Mesodermal cell (in vitro differentiated cells): ENCODE results near the gene MACROD2.

ENCODE experiments used
- H3K27ac ChIP-seq: 2 replicates; pipeline ENCODE4 v1.7.0; 2013; ENCODE audit warnings: mild to moderate bottlenecking, low read depth, low read length, moderate library complexity; ENCODE audit not compliant: severe bottlenecking
- H3K36me3 ChIP-seq: 2 replicates; pipeline ENCODE4 v1.7.1; 2013; ENCODE audit warnings: mild to moderate bottlenecking, low read length, moderate library complexity; ENCODE audit not compliant: control insufficient read depth, insufficient read depth
- H3K4me1 ChIP-seq: one replicate; pipeline ENCODE4 v1.7.1; 2013; ENCODE audit warnings: mild to moderate bottlenecking, low read length; ENCODE audit not compliant: insufficient read depth, control insufficient read depth, poor library complexity, severe bottlenecking
- H3K4me3 ChIP-seq: 2 replicates; pipeline ENCODE4 v1.7.0; 2013; ENCODE audit warnings: low read length, control low read depth, mild to moderate bottlenecking; ENCODE audit not compliant: insufficient read depth, poor library complexity, severe bottlenecking; ENCODE audit errors: extremely low read depth
- H3K9me3 ChIP-seq: 2 replicates; pipeline ENCODE4 v1.7.1; 2013; ENCODE audit warnings: mild to moderate bottlenecking, low read length, moderate library complexity; ENCODE audit not compliant: control insufficient read depth
- WGBS, 2 experiments: methylation state at CpG; one replicate each; pipeline ENCODE4 v1.1.5; 2013; ENCODE audit warnings: missing lambda C conversion rate in 2 of 2; ENCODE audit not compliant: insufficient coverage in 2 of 2; 5-methylcytosine and 5-hydroxymethylcytosine counted together

The MACROD2 gene

DNA sequence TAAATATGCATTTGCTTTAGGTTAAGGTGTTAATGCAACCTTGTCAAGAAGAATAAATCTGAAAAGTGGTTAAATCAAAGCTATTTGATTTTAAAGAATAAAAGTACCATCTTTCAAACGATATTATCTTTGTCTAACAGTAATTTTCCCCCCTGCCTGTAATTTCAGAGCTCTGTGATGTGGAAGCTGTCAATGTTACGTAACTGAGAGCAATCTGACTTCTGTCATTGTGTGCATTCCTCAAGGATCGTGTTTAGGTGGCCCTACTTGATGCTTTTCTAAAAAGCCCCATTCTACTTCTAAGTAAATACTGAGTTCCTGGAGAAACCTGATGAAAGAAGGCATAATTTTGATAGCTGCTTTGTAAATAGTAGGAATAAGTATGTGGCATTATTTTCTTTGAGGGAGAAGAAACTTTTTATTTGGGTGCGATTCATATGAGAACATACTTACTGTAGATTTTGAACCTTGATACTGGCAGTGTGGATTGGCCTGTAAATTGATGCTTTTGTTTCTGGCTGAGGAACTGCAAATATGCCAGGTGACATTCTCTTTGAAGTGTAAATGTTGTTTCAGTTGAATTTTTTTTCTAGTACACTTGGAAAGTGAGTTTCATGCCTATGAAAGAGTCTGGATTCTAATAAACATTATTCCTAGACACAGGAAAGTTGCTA is 871.7 kb downstream of the MACROD2 start:
- Histone ChIP-seq H3K27ac (no peak overlapping the region), H3K4me1 (no peaks in the 10 kb centered on the region), H3K4me3 (no peak overlapping the region), H3K36me3 (no peaks in the 10 kb centered on the region), H3K9me3 (no peaks in the 10 kb centered on the region)
- WGBS, 2 experiments: 80 to 100% methylated on average over 1 to 2 of the region's 4 CpGs

DNA sequence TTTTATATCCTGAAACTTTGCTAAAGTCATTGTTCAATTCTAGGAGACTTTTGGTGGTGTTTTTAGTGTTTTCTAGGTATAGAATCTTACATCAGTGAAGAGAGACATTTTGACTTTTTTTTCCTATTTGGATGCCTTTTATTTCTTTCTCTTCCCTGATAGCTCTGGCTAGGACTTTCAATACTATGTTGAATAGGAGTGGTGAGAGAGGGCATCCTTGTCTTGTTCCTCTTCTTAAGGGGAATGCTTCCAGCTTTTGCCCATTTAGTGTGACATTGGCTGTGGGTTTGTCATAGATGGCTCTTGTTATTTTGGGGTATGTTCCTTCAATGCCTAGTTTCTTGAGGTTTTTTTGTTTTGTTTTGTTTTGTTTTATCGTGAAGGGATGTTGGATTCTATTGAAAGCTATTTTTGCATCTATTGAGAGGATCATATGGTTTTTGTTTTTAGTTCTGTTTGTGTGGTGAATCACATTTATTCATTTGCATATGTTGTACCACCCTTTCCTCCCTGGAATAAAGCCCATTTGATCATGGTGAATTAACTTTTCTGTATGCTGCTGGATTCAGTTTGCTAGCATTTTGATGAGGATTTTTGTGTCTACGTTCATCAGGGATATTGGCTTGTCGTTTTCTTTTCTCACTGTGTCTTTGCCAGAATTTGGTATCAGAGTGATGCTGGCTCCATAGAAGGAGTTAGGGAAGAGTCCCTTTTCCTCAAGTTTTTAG is 882.1 kb downstream of the MACROD2 start:
- Histone ChIP-seq H3K27ac (no peak overlapping the region), H3K36me3 (no peaks in the 10 kb centered on the region), H3K4me3 (no peak overlapping the region), H3K9me3 (no peaks in the 10 kb centered on the region), H3K4me1 (peaks cover 4% of the 10 kb centered on the region)
- WGBS, 2 experiments: 100% methylated on average over 2 of the region's 3 CpGs; no CpG with 5 or more reads in 1 of the 2 experiments

DNA sequence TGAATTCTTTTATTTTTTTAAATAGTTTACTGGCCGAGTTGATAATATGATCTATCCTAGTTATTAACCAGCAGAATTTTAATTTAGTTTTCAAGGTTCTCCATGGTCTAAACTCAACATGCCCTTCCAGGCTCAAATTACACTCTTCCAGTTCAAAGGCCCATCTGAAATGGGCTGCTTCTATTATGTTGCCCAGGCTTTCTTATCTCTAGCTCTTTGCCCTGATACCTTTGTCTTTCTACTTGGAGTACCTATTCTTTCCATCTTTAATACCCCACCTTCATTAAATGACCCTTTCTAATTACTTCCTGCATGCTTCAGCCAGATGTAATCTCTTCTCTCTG is 883.3 kb downstream of the MACROD2 start:
- no CpG with 5 or more reads among the region's 1 CpG for WGBS, 2 experiments
- no peaks in the 10 kb centered on the region for H3K36me3 ChIP-seq
- H3K4me1 ChIP-seq: peaks cover 4% of the 10 kb centered on the region
- H3K9me3 ChIP-seq: no peaks in the 10 kb centered on the region
- no peak overlapping the region for H3K27ac ChIP-seq
- no peak overlapping the region for H3K4me3 ChIP-seq

GRCh38 chr20:14879020-14879697 is 883.8 kb downstream of the MACROD2 start:
- no peak overlapping the region for H3K4me3 ChIP-seq

DNA sequence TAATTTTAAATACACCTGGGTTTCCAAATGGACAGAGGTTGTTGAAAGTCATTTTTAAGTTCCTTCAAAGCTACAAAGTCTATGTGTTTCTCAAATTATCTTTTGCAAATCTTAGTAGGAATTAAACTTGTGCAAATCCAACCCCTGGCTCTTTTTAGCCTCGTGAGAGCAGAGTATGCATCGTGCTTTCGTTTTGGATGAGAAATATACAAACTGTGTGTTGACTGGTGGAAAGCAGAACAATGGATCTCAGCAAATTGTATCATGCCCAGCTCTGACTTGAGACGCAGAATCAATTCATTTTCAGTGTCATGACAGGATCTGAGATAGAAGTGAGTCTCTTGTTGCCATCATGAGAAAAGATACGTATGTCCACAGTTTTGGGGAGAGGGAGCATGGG is 884.5 kb downstream of the MACROD2 start:
- Histone ChIP-seq H3K4me3 (no peak overlapping the region), H3K4me1 (peaks cover 4% of the 10 kb centered on the region), H3K27ac (no peak overlapping the region), H3K9me3 (no peaks in the 10 kb centered on the region), H3K36me3 (no peaks in the 10 kb centered on the region)
- 95 to 100% methylated on average over 4 of the region's 5 CpGs for WGBS, 2 experiments

More at GRCh38 chr20:14879020-14879697, 883.8 kb downstream of the MACROD2 start:
- Histone ChIP-seq H3K27ac (no peak overlapping the region), H3K9me3 (no peaks in the 10 kb centered on the region), H3K4me1 (peaks cover 4% of the 10 kb centered on the region), H3K36me3 (no peaks in the 10 kb centered on the region)
- no CpG with 5 or more reads among the region's 2 CpGs for WGBS, 2 experiments

DNA sequence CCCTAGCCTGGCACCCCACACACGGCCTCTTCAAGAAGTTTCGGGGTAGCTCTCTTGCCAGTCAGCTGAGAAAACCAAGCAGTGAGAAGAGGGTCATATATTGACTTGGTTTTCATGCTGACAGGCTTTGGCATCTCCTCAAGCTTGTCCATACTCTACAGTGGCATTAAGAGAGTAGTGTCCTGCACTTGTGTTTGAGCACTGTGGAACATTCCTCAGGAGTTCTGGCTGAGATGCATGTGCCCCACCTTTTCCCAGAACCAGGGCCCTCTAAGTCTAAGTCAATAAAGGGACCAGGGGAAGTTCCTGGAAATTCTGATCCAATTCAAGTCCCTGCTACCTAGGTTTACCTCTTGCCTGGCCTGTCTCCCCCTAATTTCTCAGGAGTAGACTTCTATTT is 886.2 kb downstream of the MACROD2 start:
- Histone ChIP-seq H3K4me3 (no peak overlapping the region), H3K36me3 (no peaks in the 10 kb centered on the region), H3K9me3 (no peaks in the 10 kb centered on the region), H3K4me1 (peaks cover 4% of the 10 kb centered on the region), H3K27ac (no peak overlapping the region)
- 90 to 100% methylated on average over 1 to 2 of the region's 2 CpGs for WGBS, 2 experiments

DNA sequence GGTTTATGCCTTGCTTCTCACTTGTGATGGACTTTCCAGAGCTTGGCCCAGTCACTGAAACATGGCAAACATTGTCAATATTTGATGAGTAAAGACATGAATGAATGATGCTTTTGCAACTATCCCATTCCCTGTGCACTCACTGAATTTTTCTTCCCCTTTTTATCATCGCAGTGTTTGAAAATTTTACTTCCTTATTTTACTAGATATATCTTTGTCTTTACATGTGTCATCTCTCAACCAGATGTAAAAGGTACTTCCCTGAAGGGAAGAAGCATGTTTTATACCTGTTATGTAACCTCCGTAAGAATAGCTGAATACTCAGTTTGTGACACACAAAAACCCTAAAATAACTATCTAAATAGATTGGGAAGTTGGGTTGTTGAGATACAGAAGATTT is 886.8 kb downstream of the MACROD2 start:
- Histone ChIP-seq H3K4me1 (peaks cover 4% of the 10 kb centered on the region), H3K36me3 (no peaks in the 10 kb centered on the region), H3K4me3 (no peak overlapping the region), H3K27ac (no peak overlapping the region), H3K9me3 (no peaks in the 10 kb centered on the region)
- WGBS, 2 experiments: no CpG with 5 or more reads among the region's 2 CpGs

DNA sequence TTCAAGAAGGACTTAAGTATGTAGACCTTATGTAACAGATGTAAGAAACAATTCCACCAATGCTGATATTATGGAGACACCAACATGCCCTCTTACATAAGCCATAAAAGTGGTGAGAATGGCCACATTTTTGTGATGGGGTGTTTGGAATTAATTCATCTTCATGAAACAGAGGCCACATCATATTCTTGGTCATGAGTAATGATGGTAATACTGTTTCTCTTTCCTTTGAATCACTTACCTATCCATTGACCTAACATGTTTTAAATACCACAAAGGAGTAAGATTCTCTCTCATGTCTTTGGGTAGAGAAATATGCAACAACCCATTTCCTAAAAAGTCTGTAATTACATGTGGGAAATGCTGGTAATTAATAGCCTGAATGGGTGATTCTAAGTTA is 887.5 kb downstream of the MACROD2 start:
- Histone ChIP-seq H3K4me3 (no peak overlapping the region), H3K27ac (no peak overlapping the region), H3K36me3 (no peaks in the 10 kb centered on the region), H3K4me1 (peaks cover 4% of the 10 kb centered on the region), H3K9me3 (no peaks in the 10 kb centered on the region)

- no peak overlapping the region for H3K27ac ChIP-seq
- peaks cover 4% of the 10 kb centered on the region for H3K4me1 ChIP-seq
- no peak overlapping the region for H3K4me3 ChIP-seq
- H3K36me3 ChIP-seq: no peaks in the 10 kb centered on the region
- H3K9me3 ChIP-seq: no peaks in the 10 kb centered on the region
- 100% methylated on average over 1 of the region's 1 CpG for WGBS, 2 experiments
Measured at GRCh38 chr20:14883324-14883723, 888.0 kb downstream of the MACROD2 start.

DNA sequence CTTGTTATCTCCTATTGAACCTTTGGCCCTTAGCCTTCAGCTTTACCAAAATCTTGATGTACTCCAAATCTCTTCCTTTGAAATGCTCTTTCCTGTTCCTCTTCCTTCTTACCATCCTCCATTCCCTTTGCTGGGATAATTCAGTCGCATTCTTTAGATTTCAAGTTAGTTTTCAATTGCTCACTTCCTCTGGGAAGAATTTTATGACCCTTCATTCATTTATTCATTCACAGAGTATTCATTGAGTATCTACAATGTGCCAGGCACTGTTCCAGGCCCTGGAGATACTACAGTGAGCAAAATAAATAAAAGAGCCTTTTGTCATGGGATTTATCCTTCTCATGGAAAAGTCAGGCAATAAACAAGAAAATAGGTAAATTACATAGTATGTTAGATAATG is 890.3 kb downstream of the MACROD2 start:
- WGBS, 2 experiments: 92 to 100% methylated on average over 1 of the region's 1 CpG
- no peaks in the 10 kb centered on the region for H3K9me3 ChIP-seq
- H3K27ac ChIP-seq: no peak overlapping the region
- no peaks in the 10 kb centered on the region for H3K4me1 ChIP-seq
- no peaks in the 10 kb centered on the region for H3K36me3 ChIP-seq
- no peak overlapping the region for H3K4me3 ChIP-seq

DNA sequence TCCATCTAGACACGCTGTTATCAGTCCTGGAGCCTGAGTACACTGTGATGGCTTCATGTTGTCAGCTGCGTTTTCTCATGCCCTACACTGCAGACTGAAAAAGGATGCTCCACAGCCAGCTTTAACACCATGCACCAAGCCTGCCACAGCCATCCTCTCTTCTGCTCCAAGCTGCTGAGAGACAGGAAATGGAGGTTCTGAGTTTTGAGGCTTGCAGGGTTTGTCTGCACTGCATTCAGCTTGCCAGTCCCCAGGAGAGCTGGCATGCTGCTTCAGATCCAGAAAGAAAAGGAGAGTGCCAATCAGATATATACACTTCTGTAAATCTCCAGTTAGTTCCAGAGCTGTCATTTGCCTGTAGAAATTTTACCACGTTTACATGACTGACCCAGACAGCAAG is 892.8 kb downstream of the MACROD2 start:
- Histone ChIP-seq H3K9me3 (no peaks in the 10 kb centered on the region), H3K4me3 (no peak overlapping the region), H3K36me3 (no peaks in the 10 kb centered on the region), H3K27ac (no peak overlapping the region), H3K4me1 (no peaks in the 10 kb centered on the region)
- WGBS, 2 experiments: 60 to 91% methylated on average over 1 to 2 of the region's 3 CpGs
